Esophagus muscularis mucosa (tissue), 4 donors: ENCODE data around the gene CAPSL. TPM values are rescaled to one million over a fixed set of nuclear protein-coding genes. Genes with fewer than 3 reads are reported as not detected.
"Not testable (repeated sequence)": the region's sequence is repeated elsewhere in the genome, so short reads cannot be mapped to it uniquely, and the experiment has no call there.

Experiments used
- DNase-seq: peaks from one replicate; pipeline ENCODE4 v3.0.0-alpha.2; 2017; ENCODE audit errors: extremely low spot score
- H3K27ac ChIP-seq, 4 donors: fragments of 200-600 bp; sonication (generic); replicated peaks in 1 of 4; 1 replicate in 3 of 4; 2 replicates in 1 of 4; pipeline ENCODE4 v1.5.1; 2016 to 2019; ENCODE audit warnings: mild to moderate bottlenecking in 1 of 4
- H3K27me3 ChIP-seq, 4 donors: fragments of 200-600 bp; sonication (generic); one replicate each; pipeline versions ENCODE4 v1.5.1 to v1.6.0; 2016 to 2019
- H3K36me3 ChIP-seq, 4 donors: fragments of 200-600 bp; sonication (generic); one replicate each; pipeline ENCODE4 v1.5.1; 2016 to 2019
- H3K4me1 ChIP-seq, 4 donors: fragments of 200-600 bp; sonication (generic); one replicate each; pipeline ENCODE4 v1.5.1; 2016 to 2019
- H3K4me3 ChIP-seq, 4 donors: fragments of 200-600 bp; sonication (generic); 1 replicate in 2 of 4; 2 replicates in 2 of 4; pipeline ENCODE4 v1.5.1; 2016 to 2019; ENCODE audit warnings: mild to moderate bottlenecking in 4 of 4, moderate library complexity in 1 of 4
- H3K9me3 ChIP-seq, 4 donors: fragments of 200-600 bp; sonication (generic); 1 replicate in 3 of 4; 2 replicates in 1 of 4; pipeline ENCODE4 v1.5.1; 2016 to 2019
- CTCF ChIP-seq, 3 experiments: fragments of 200-600 bp in 2 of 3; fragments of 450-650 bp in 1 of 3; sonication (generic) in 2 of 3; IDR thresholded peaks; one replicate each; pipeline ENCODE4 v1.5.1; 2017 to 2019; ENCODE audit warnings: antibody characterized with exemption in 3 of 3, mild to moderate bottlenecking in 2 of 3, moderate library complexity in 1 of 3
- EP300 ChIP-seq: sonication (generic); formaldehyde crosslinking; IDR thresholded peaks from one replicate; pipeline ENCODE4 v1.6.1; 2017; ENCODE audit warnings: antibody characterized with exemption
- POLR2A ChIP-seq: fragments of 450-650 bp; IDR thresholded peaks from one replicate; pipeline ENCODE4 v1.6.1; 2017; ENCODE audit warnings: antibody characterized with exemption, moderate library complexity, mild to moderate bottlenecking, low read depth
- POLR2AphosphoS5 ChIP-seq, 2 donors: sonication (generic); formaldehyde crosslinking; IDR thresholded peaks; one replicate each; pipeline ENCODE4 v1.6.1; 2017; ENCODE audit warnings: antibody characterized with exemption in 2 of 2
- WGBS: methylation state at CpG from one replicate; pipeline ENCODE4 v1.1.5; 2018; 5-methylcytosine and 5-hydroxymethylcytosine counted together
- intact Hi-C: fragments of 100-400 bp; cut with DNase I; formaldehyde crosslinking; loops from one replicate; pipeline ENCODE4 v1.15.1; 2023
- total RNA-seq, 4 donors: library from RNA; depleted of rRNA; stranded (reverse); fragments of >200 nt; gene quantifications; one replicate each; pipeline versions ENCODE4 v1.1.0 to v1.2.1, GENCODE V29; 2016

Gene CAPSL
- total RNA-seq, result not detected

DNA sequence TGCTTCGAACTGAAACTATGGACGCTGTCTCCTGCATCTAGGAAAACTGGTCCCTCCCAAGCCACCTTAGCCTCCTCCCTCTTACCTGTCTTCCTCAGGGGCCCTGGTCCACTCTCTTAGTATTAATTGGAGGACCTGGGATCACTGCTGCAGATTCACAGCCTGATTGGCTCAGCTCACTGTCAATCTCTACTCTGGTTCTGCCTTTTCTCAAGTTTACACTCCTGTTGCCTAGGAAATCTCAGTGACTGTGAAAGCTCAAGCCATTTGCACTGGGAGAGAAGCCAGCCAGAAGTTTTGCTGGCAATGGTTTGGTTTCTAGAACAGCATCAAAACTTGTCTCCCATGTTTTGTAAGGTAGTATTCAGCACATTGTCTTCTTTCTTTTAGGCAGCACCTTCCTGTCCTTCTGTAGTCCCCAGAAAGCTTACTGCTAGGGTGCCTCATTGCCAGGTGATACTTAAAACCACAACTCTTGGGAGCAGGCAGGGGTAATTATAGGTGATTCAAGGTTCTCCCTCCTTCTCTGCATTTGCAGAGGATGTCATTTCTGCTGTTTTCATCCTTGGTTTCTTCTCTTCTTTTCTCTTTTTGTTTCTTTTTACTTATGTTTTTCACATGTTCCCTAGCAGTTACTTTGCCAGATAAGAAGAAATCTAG is at the start of gene CAPSL:
Gene CAPSL, minus strand, starts transcription at position 55 of the 660 bp plus-strand sequence. CDS start 17,502 bp downstream, outside the sequence.
- H3K36me3 ChIP-seq, result no peaks in the 10 kb centered on the region
- H3K4me1 ChIP-seq, result peaks cover 0 to 8% (median 4%) of the 10 kb centered on the region in 4 donors
- H3K27ac ChIP-seq, result no peak within 1 kb of the TSS
- H3K9me3 ChIP-seq, result no peaks in the 10 kb centered on the region
- no peak for TF ChIP-seq POLR2A
- no peak for TF ChIP-seq POLR2AphosphoS5 (IDR thresholded peaks at IDR 0.05)
- no peak for TF ChIP-seq EP300
- no peak for TF ChIP-seq CTCF (IDR thresholded peaks at IDR 0.05)
- WGBS, result 53% methylated on average over 2 of the region's 2 CpGs
- no peak within 1 kb of the TSS for H3K4me3 ChIP-seq
- H3K27me3 ChIP-seq, result no peaks in the 10 kb centered on the region
- intact Hi-C loops, result no loop called here
- DNase-seq, result peak; percentile 81

GRCh38 chr5:35987776-35988175 is 49.4 kb upstream of the CAPSL start:
- H3K36me3 ChIP-seq, result no peaks in the 10 kb centered on the region
- intact Hi-C loops, result no loop called here

GRCh38 chr5:35979715-35980114 is 41.3 kb upstream of the CAPSL start:
- no peaks in the 10 kb centered on the region for H3K27me3 ChIP-seq
- H3K27ac ChIP-seq, result no peak overlapping the region
- H3K4me3 ChIP-seq, result no peak overlapping the region
- H3K36me3 ChIP-seq, result no peaks in the 10 kb centered on the region
- no peak for TF ChIP-seq POLR2A
- no peak for TF ChIP-seq CTCF (IDR thresholded peaks at IDR 0.05)
- TF ChIP-seq POLR2AphosphoS5 (IDR thresholded peaks at IDR 0.05), result no peak
- no peak for TF ChIP-seq EP300
- peaks cover 0 to 6% (median 2%) of the 10 kb centered on the region in 4 donors for H3K9me3 ChIP-seq
- intact Hi-C loops, result no loop called here
- DNase-seq, result no peak
- no peaks in the 10 kb centered on the region for H3K4me1 ChIP-seq

More at GRCh38 chr5:35987776-35988175, 49.4 kb upstream of the CAPSL start:
- Histone ChIP-seq H3K27me3 (peaks cover 0 to 16% (median 0%) of the 10 kb centered on the region in 4 donors), H3K4me3 (no peak overlapping the region), H3K9me3 (no peaks in the 10 kb centered on the region), H3K27ac (no peak overlapping the region), H3K4me1 (no peaks in the 10 kb centered on the region)
- WGBS, result 50% methylated on average over 3 of the region's 3 CpGs
- TF ChIP-seq POLR2AphosphoS5 (IDR thresholded peaks at IDR 0.05) (no peak), CTCF (IDR thresholded peaks at IDR 0.05) (no peak), POLR2A (no peak), EP300 (no peak)
- no peak for DNase-seq

GRCh38 chr5:35976859-35977258 is 38.4 kb upstream of the CAPSL start:
- DNase-seq, intact Hi-C loops, H3K4me1 ChIP-seq, H3K27me3 ChIP-seq, H3K4me3 ChIP-seq, H3K27ac ChIP-seq, H3K36me3 ChIP-seq, H3K9me3 ChIP-seq: not testable (repeated sequence)
- 67% methylated on average over 3 of the region's 3 CpGs for whole genome bisulfite sequencing

GRCh38 chr5:35974570-35974969 is 36.1 kb upstream of the CAPSL start:
- H3K4me1 ChIP-seq, result no peaks in the 10 kb centered on the region
- H3K4me3 ChIP-seq, result no peak overlapping the region
- no peak overlapping the region for H3K27ac ChIP-seq
- no peaks in the 10 kb centered on the region for H3K27me3 ChIP-seq
- H3K9me3 ChIP-seq, result no peaks in the 10 kb centered on the region
- DNase-seq, result no peak
- WGBS, result 72% methylated on average over 4 of the region's 4 CpGs
- TF ChIP-seq POLR2A, result no peak
- no peak for TF ChIP-seq EP300
- TF ChIP-seq CTCF (IDR thresholded peaks at IDR 0.05), result no peak
- no peak for TF ChIP-seq POLR2AphosphoS5 (IDR thresholded peaks at IDR 0.05)
- no peaks in the 10 kb centered on the region for H3K36me3 ChIP-seq
- intact Hi-C loops, result no loop called here
